ENCODE data around the gene CCL2.

The CCL2 gene

DNA sequence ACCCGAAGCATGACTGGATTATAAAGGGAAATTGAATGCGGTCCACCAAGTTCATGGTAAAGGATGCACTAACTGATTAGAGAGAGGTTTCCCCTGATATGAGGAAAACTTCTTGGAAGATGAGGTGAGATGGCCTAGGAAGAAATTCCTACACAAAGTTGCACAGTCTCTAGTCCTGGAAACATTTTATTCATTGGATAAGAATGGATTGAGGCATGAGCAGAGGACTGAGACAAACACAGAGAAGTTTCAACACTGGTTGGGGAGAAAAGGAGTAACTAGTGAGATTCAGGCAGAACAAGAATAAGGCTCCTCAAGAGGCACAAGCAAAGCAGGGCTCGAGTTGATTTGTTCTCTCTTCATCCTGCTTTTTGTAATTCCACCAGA is 2.0 kb upstream of the CCL2 start:
- peaks cover 83% of the 10 kb centered on the region for H3K27me3 ChIP-seq (ENCODE audit: insufficient read depth, low read depth, severe bottlenecking)
- H3K27ac ChIP-seq: no peak overlapping the region
- no peak for TF ChIP-seq CTCF (IDR thresholded peaks at IDR 0.05; ENCODE audit: low read depth, low read length)
- H3K36me3 ChIP-seq: no peaks in the 10 kb centered on the region
- H3K4me3 ChIP-seq (ENCODE audit: low read depth, low read length): no peak overlapping the region
- no peak for DNase-seq
- H3K9me3 ChIP-seq (ENCODE audit: severe bottlenecking): no peaks in the 10 kb centered on the region

DNA sequence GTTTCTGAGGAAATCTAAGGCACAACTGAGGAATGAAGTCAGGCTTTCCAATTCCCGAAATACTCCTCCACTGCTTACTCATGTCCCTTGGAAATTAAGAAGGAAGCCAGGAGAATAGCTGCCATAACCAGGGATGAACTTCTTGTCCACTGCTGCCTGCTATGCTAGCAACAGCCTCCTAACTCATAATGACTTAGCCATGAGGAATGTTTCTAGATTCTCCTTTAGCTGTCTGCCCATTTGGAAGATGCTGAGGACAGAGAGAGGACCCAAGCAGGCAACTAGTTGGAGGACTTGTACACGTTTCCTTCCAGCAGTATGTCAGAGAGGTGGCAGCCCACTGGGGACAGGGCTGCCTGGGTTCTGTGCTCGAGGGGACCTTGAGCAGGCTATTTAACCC is 939 bp upstream of the CCL2 start:
- DNase-seq: no peak
- H3K27ac ChIP-seq: no peak overlapping the region
- H3K4me3 ChIP-seq (ENCODE audit: low read depth, low read length): no peak overlapping the region
- peaks cover 89% of the 10 kb centered on the region for H3K27me3 ChIP-seq (ENCODE audit: insufficient read depth, low read depth, severe bottlenecking)
- no peak for TF ChIP-seq CTCF (IDR thresholded peaks at IDR 0.05; ENCODE audit: low read depth, low read length)
- no peaks in the 10 kb centered on the region for H3K9me3 ChIP-seq (ENCODE audit: severe bottlenecking)
- no peaks in the 10 kb centered on the region for H3K36me3 ChIP-seq

- H3K4me3 ChIP-seq (ENCODE audit: low read depth, low read length): no peak overlapping the region
- no peak for DNase-seq
- peaks cover 88% of the 10 kb centered on the region for H3K27me3 ChIP-seq (ENCODE audit: insufficient read depth, low read depth, severe bottlenecking)
- no peak for TF ChIP-seq CTCF (IDR thresholded peaks at IDR 0.05; ENCODE audit: low read depth, low read length)
- H3K9me3 ChIP-seq (ENCODE audit: severe bottlenecking): no peaks in the 10 kb centered on the region
- no peak overlapping the region for H3K27ac ChIP-seq
- no peaks in the 10 kb centered on the region for H3K36me3 ChIP-seq
These were observed 272 bp downstream of the CCL2 start for GRCh38 chr17:34255381-34255732.

- no peak for TF ChIP-seq CTCF (IDR thresholded peaks at IDR 0.05; ENCODE audit: low read depth, low read length)
- Histone ChIP-seq H3K36me3 (no peaks in the 10 kb centered on the region), H3K27ac (no peak overlapping the region), H3K27me3 (ENCODE audit: insufficient read depth, low read depth, severe bottlenecking) (peaks cover 92% of the 10 kb centered on the region), H3K9me3 (ENCODE audit: severe bottlenecking) (no peaks in the 10 kb centered on the region), H3K4me3 (ENCODE audit: low read depth, low read length) (no peak overlapping the region)
- DNase-seq: no peak
These were observed 756 bp downstream of the CCL2 start for GRCh38 chr17:34255841-34256240.

- TF ChIP-seq CTCF (IDR thresholded peaks at IDR 0.05; ENCODE audit: low read depth, low read length): no peak
- Histone ChIP-seq H3K27me3 (ENCODE audit: insufficient read depth, low read depth, severe bottlenecking) (peaks cover 86% of the 10 kb centered on the region), H3K9me3 (ENCODE audit: severe bottlenecking) (no peaks in the 10 kb centered on the region), H3K4me3 (ENCODE audit: low read depth, low read length) (no peak overlapping the region), H3K36me3 (no peaks in the 10 kb centered on the region), H3K27ac (no peak overlapping the region)
- no peak for DNase-seq
These were observed 2.4 kb downstream of the CCL2 start for GRCh38 chr17:34257299-34257985.

GRCh38 chr17:34257986-34258326 is 2.9 kb downstream of the CCL2 start:
- Histone ChIP-seq H3K27me3 (ENCODE audit: insufficient read depth, low read depth, severe bottlenecking) (peaks cover 83% of the 10 kb centered on the region), H3K4me3 (ENCODE audit: low read depth, low read length) (no peak overlapping the region), H3K9me3 (ENCODE audit: severe bottlenecking) (no peaks in the 10 kb centered on the region), H3K27ac (no peak overlapping the region), H3K36me3 (no peaks in the 10 kb centered on the region)
- no peak for TF ChIP-seq CTCF (IDR thresholded peaks at IDR 0.05; ENCODE audit: low read depth, low read length)
- no peak for DNase-seq

Measured in WERI-Rb-1 (cell line).